Neural cell (in vitro differentiated cells): Measurements from ENCODE around the gene CHML. TPM values are rescaled to one million over a fixed set of nuclear protein-coding genes. Genes with fewer than 3 reads are reported as not detected.

Source experiments
- H2AFZ ChIP-seq: fragments of 200-600, 300-800 bp; sonication (generic), shearing (Covaris generic); 2 replicates; pipeline ENCODE4 v1.6.0; 2014; ENCODE audit warnings: low read depth, mild to moderate bottlenecking, antibody characterized with exemption, low read length, moderate library complexity
- H3F3A ChIP-seq: fragments of 200-600 bp; shearing (Covaris generic); 2 replicates; pipeline ENCODE4 v1.6.1; 2016; ENCODE audit warnings: mild to moderate bottlenecking, moderate library complexity, mixed read lengths, antibody characterized with exemption, low read length; ENCODE audit not compliant: insufficient read depth, poor library complexity, severe bottlenecking
- H3K27ac ChIP-seq: fragments of 200-600, 300-800 bp; sonication (generic), shearing (Covaris generic); 2 replicates; pipeline ENCODE4 v1.5.1; 2014; ENCODE audit warnings: mild to moderate bottlenecking, low read length, moderate library complexity
- H3K27me3 ChIP-seq: fragments of 300-800, 200-600 bp; sonication (generic), shearing (Covaris generic); 2 replicates; pipeline ENCODE4 v1.6.0; 2014; ENCODE audit warnings: mild to moderate bottlenecking, low read depth, low read length, moderate library complexity; ENCODE audit not compliant: insufficient read depth
- H3K36me3 ChIP-seq: fragments of 300-800, 200-600 bp; sonication (generic), shearing (Covaris generic); 2 replicates; pipeline ENCODE4 v1.5.1; 2014; ENCODE audit warnings: mild to moderate bottlenecking, antibody characterized with exemption, low read length, moderate library complexity; ENCODE audit not compliant: insufficient read depth
- H3K4me2 ChIP-seq: fragments of 300-800, 200-600 bp; sonication (generic), shearing (Covaris generic); 2 replicates; pipeline ENCODE4 v1.6.0; 2014; ENCODE audit warnings: mild to moderate bottlenecking, low read length
- H3K4me3 ChIP-seq: fragments of 300-800, 200-600 bp; sonication (generic), shearing (Covaris generic); 2 replicates; pipeline ENCODE4 v1.5.1; 2014; ENCODE audit warnings: mild to moderate bottlenecking, low read length, moderate library complexity
- H3K79me2 ChIP-seq: fragments of 200-600 bp; shearing (Covaris generic); replicated peaks from 2 replicates; pipeline ENCODE4 v1.6.0; 2014; ENCODE audit warnings: mild to moderate bottlenecking, low read length, moderate library complexity; ENCODE audit not compliant: insufficient read depth
- H3K9ac ChIP-seq: fragments of 300-800, 200-600 bp; sonication (generic), shearing (Covaris generic); 2 replicates; pipeline ENCODE4 v1.6.1; 2016; ENCODE audit warnings: mild to moderate bottlenecking, low read length, mixed read lengths
- H3K9me2 ChIP-seq: fragments of 200-600 bp; shearing (Covaris generic); 2 replicates; pipeline ENCODE4 v1.6.1; 2016; ENCODE audit warnings: mild to moderate bottlenecking, low read length, mixed read lengths; ENCODE audit not compliant: insufficient read depth
- H3K9me3 ChIP-seq: fragments of 200-600, 300-800 bp; sonication (generic), shearing (Covaris generic); 2 replicates; pipeline ENCODE4 v1.6.1; 2016; ENCODE audit warnings: mild to moderate bottlenecking, mixed run types, low read length, moderate library complexity, mixed read lengths
- H4K20me1 ChIP-seq: fragments of 200-600 bp; shearing (Covaris generic); 2 replicates; pipeline ENCODE4 v1.6.1; 2016; ENCODE audit warnings: mild to moderate bottlenecking, mixed run types; ENCODE audit not compliant: insufficient read depth
- CTCF ChIP-seq: fragments of 450-650 bp; IDR thresholded peaks from 2 replicates; pipeline ENCODE4 v1.5.1; 2014; ENCODE audit warnings: antibody characterized with exemption, mild to moderate bottlenecking, moderate library complexity; ENCODE audit not compliant: poor library complexity, severe bottlenecking
- EP300 ChIP-seq: fragments of 450-650 bp; conservative IDR thresholded peaks from 2 replicates; pipeline ENCODE4 v1.6.1; 2014; ENCODE audit warnings: antibody characterized with exemption, mild to moderate bottlenecking, moderate library complexity; ENCODE audit not compliant: poor library complexity, severe bottlenecking
- EZH2 ChIP-seq: fragments of 200-600, 300-800 bp; shearing (Covaris generic), sonication (generic); IDR thresholded peaks from 2 replicates; pipeline ENCODE4 v1.6.1; 2014; ENCODE audit warnings: antibody characterized with exemption, low read length, borderline replicate concordance, mild to moderate bottlenecking; ENCODE audit not compliant: insufficient read depth, poor library complexity, severe bottlenecking
- MXI1 ChIP-seq: fragments of 450-650 bp; conservative IDR thresholded peaks from 2 replicates; pipeline ENCODE4 v1.6.1; 2014; ENCODE audit warnings: antibody characterized with exemption, mild to moderate bottlenecking; ENCODE audit not compliant: poor library complexity, severe bottlenecking
- POLR2AphosphoS5 ChIP-seq: IDR thresholded peaks from 2 replicates; pipeline ENCODE4 v1.6.1; 2012
- RAD21 ChIP-seq: fragments of 450-650 bp; conservative IDR thresholded peaks from 2 replicates; pipeline ENCODE4 v1.6.1; 2014; ENCODE audit warnings: antibody characterized with exemption, mild to moderate bottlenecking, moderate library complexity
- REST ChIP-seq: IDR thresholded peaks from 2 replicates; pipeline ENCODE4 v1.6.1; 2012; ENCODE audit warnings: borderline replicate concordance
- SMC3 ChIP-seq: fragments of 450-650 bp; conservative IDR thresholded peaks from 2 replicates; pipeline ENCODE4 v1.6.1; 2014; ENCODE audit warnings: antibody characterized with exemption, mild to moderate bottlenecking, moderate library complexity; ENCODE audit not compliant: poor library complexity
- TAF1 ChIP-seq: IDR thresholded peaks from 2 replicates; pipeline ENCODE4 v1.6.1; 2012; ENCODE audit warnings: low read depth
- polyA plus RNA-seq: library from polyadenylated mRNA; depleted of rRNA; stranded (reverse); fragments of >200 nt; gene quantifications from 2 replicates; pipeline ENCODE4 v1.2.3, GENCODE V29; 2014

CHML gene
- polyA plus RNA-seq, 1 donor from 2014 or later: 18.5 TPM

GRCh38 chr1:241640867-241641622 is 876 bp upstream of the CHML start:
- Histone ChIP-seq H3K27me3 (no peaks in the 10 kb centered on the region), H3K9ac (peak overlapping the region; percentile 39), H3F3A (no peaks in the 10 kb centered on the region), H3K27ac (peak overlapping the region; percentile 4), H3K4me2 (no peak overlapping the region), H3K9me2 (no peaks in the 10 kb centered on the region), H3K9me3 (no peaks in the 10 kb centered on the region), H3K36me3 (no peaks in the 10 kb centered on the region), H3K79me2 (peaks cover 18% of the 10 kb centered on the region), H4K20me1 (no peaks in the 10 kb centered on the region), H3K4me3 (peak overlapping the region; percentile 63), H2AFZ (no peak overlapping the region)
- TF ChIP-seq EZH2: no peak
- TF ChIP-seq EP300: no peak
- TF ChIP-seq RAD21: no peak
- TF ChIP-seq REST: no peak
- TF ChIP-seq CTCF: no peak
- TF ChIP-seq MXI1: no peak
- TF ChIP-seq TAF1: no peak
- TF ChIP-seq SMC3: no peak
- TF ChIP-seq POLR2AphosphoS5: no peak

- H3K4me2 ChIP-seq: peak overlapping the region; percentile 81
- H3K36me3 ChIP-seq: peaks cover 7% of the 10 kb centered on the region
- H4K20me1 ChIP-seq: no peaks in the 10 kb centered on the region
- H3K27ac ChIP-seq: no peak overlapping the region
- H3K9me2 ChIP-seq: no peaks in the 10 kb centered on the region
- H3K9ac ChIP-seq: peak overlapping the region; percentile 69
- no peaks in the 10 kb centered on the region for H3K27me3 ChIP-seq
- peak overlapping the region; percentile 41 for H2AFZ ChIP-seq
- peak overlapping the region; percentile 84 for H3K4me3 ChIP-seq
- H3K9me3 ChIP-seq: no peaks in the 10 kb centered on the region
- H3K79me2 ChIP-seq: peaks cover 18% of the 10 kb centered on the region
- TF ChIP-seq MXI1 (no peak), CTCF (peak; percentile 25)
- no peaks in the 10 kb centered on the region for H3F3A ChIP-seq
Measured at GRCh38 chr1:241639623-241640148, 483 bp downstream of the CHML start.
